GM19324 (cell line): Measurements from ENCODE around the gene DPYSL3.
"Not testable (repeated sequence)": the region's sequence is repeated elsewhere in the genome, so short reads cannot be mapped to it uniquely, and the experiment has no call there.

Source experiments
- ATAC-seq: cut with Tn5 transposase; IDR thresholded peaks from one replicate; pipeline ENCODE4 v1.9.1; 2021; ENCODE audit warnings: mild to moderate bottlenecking, moderate library complexity; ENCODE audit not compliant: unreplicated experiment, low FRiP score

Gene DPYSL3

GRCh38 chr5:147509710-147510651, at the start of gene DPYSL3:
TSS of gene DPYSL3 (minus strand) at chr5:147510068. CDS start at chr5:147509858, 210 bp downstream.
- no peak for ATAC-seq

GRCh38 chr5:147558826-147559225, 49.0 kb upstream of the DPYSL3 start:
- no peak for ATAC-seq

GRCh38 chr5:147557876-147558745, 48.2 kb upstream of the DPYSL3 start:
- ATAC-seq: no peak

GRCh38 chr5:147555176-147555575, 45.3 kb upstream of the DPYSL3 start:
- no peak for ATAC-seq

- no peak for ATAC-seq
Observed at GRCh38 chr5:147554261-147554817, 44.5 kb upstream of the DPYSL3 start.

- not testable (repeated sequence) for ATAC-seq
Observed at GRCh38 chr5:147553817-147554216, 43.9 kb upstream of the DPYSL3 start.

GRCh38 chr5:147552897-147553296, 43.0 kb upstream of the DPYSL3 start:
- ATAC-seq: no peak

GRCh38 chr5:147551677-147552076, 41.8 kb upstream of the DPYSL3 start:
- ATAC-seq: no peak

GRCh38 chr5:147547730-147548129, 37.9 kb upstream of the DPYSL3 start:
- ATAC-seq: no peak

GRCh38 chr5:147544556-147544955, 34.7 kb upstream of the DPYSL3 start:
- ATAC-seq: no peak

- ATAC-seq: no peak
Observed at GRCh38 chr5:147539053-147539452, 29.2 kb upstream of the DPYSL3 start.

- no peak for ATAC-seq
Observed at GRCh38 chr5:147538236-147538635, 28.4 kb upstream of the DPYSL3 start.

GRCh38 chr5:147534172-147534951, 24.5 kb upstream of the DPYSL3 start:
- no peak for ATAC-seq

GRCh38 chr5:147532156-147532555, 22.3 kb upstream of the DPYSL3 start:
- no peak for ATAC-seq

- no peak for ATAC-seq
Observed at GRCh38 chr5:147530530-147531389, 20.9 kb upstream of the DPYSL3 start.

GRCh38 chr5:147523069-147523468, 13.2 kb upstream of the DPYSL3 start:
- no peak for ATAC-seq

GRCh38 chr5:147522435-147522834, 12.6 kb upstream of the DPYSL3 start:
- no peak for ATAC-seq

- no peak for ATAC-seq
Observed at GRCh38 chr5:147520450-147520849, 10.6 kb upstream of the DPYSL3 start.

- no peak for ATAC-seq
Observed at GRCh38 chr5:147519380-147519779, 9.5 kb upstream of the DPYSL3 start.
